GM18520 (cell line): ENCODE measurements around the gene PLEKHA6.

Experiments used
- ATAC-seq: cut with Tn5 transposase; IDR thresholded peaks from one replicate; pipeline ENCODE4 v1.9.1; 2021; ENCODE audit not compliant: unreplicated experiment

The PLEKHA6 gene

DNA sequence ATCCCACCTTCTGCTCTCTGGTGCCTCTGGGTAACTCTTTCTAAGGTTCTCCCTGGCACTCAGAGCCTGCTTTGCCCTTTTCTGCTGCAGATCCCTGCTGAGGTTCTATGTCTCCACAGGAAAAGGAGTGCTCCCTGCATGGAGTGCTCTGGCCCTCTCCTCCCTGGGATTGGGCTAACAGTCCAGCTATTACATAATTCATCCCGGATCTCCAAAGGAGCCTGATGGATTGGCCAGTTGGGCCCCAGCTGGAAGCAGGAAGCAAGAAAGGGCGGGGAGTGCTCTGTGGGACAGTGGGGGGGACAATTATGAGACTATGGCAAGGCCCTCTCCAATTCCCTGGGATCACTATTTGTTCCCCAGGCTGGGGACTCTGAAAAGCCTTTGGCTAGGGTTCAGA is 94.1 kb downstream of the PLEKHA6 start:
- no peak for ATAC-seq

DNA sequence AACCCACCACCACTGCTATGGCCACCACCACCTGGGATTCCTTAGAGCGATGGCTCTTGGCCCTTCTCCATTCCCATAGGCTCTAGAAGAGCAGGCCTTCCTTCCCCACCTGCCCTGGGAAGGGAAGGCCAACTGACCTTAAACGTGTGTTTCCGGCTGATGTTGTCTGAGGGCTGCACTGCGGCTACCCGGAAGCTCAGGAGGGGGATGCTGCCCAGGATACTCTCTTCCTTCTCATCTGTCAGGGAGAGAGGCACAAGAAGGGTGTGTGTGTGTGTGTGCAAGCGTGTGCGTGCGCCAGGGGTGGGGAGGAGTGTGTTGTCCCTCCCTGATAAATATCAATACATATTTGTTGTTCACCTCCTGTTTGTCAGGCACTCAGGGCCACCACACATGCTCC is 94.9 kb downstream of the PLEKHA6 start:
- no peak for ATAC-seq

DNA sequence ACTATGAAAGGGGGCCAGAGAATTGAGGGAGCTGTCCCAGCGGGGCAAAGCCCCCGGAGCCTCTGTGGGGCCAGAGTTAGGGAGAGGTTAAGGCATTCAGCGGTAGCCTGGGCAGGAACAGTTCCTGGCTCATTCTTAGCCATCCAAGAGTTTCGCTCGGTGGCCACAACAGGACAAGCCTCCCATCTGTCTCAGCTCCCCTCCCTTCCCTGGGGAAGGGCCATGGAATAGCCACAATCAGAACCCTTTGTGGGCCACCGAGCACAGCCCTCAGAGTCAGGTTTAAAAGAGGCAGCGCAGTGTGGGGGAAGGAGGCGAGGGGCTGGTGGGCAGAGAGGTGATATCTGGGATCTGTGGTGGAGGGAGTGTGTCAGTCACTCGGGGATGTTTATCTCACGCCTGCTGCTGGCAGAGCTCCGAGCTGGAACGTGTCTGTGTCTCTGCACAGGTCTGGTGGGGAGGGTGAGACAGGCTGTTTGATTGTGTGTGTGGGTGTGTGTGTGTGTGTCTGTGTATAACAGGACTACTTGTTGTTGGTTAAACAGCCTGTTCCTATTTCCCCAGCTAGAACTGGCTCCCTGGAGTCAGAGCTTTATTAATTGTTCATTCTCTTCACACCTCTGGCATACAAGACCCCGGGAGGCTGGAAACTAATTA is 96.3 kb downstream of the PLEKHA6 start:
- no peak for ATAC-seq

DNA sequence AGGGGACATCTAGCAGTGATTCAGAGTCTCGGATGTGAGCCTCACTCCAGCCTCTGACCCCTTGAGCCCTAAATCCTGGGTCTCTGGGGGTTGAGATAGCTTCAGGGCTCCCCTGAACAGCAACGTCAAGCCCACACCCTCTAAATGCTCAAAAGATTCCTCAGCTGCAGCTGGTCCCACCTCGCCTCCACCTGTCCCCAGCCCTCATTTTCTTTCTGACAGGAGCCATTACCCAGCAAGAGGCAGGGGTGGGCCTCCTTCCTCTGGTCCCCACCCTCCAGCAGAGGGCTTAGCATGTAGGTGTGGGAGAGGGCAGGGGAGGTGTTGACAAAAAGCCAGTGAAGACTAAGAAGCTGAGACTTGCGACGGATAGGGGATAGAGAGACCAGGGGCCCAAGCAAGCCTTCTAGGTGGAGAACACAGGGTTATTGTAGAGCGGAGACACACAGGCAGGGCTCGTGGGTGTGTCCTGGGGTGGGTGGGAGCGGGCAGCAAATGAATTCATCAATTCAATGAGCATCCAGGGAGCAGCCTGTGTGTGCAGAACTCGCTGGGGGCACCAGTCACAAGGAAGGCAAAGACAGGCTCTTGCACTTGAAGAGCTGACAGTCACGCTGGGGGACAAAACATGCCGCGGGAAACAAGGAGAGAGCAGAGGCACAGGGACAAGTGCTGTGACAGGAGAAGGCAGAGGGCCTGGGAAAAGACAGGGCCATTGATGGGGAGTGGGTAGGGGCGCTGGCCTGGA is 97.0 kb downstream of the PLEKHA6 start:
- ATAC-seq, result no peak

DNA sequence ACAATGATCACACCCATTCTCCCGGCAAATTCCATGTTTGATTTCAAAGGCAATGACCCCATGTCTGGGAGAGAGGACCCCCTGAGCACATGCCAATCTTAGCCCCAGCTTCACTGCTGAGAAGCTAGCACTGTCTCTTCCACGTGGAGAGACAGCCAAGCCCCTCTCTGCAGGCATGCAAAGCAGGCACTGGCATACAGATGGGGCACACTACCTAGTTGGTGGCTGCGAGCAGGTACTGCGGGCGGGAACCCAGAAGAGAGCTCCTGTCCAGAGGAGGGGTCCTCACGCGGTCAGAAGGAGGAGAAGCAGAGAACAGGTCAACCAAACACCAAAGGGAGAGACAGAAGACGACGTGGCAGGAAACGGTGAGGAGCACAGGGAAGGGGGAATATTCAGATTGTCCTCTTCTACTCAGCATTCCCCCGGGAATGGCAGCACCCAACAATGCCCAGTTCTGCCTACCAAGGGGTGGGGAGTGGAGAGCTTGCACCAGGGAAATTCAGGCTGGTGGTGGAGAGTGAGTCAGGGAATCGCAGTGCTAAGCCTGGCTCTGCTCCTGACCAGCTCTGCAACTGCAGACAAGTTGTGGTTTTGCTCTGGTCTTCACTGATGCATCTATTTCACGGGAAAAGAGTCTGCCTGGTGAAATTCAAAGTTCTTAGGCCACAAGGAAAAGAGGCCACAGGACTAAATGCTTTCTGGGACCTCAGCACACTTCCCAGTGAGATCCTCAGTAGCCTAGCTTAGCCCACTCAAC is 97.8 kb downstream of the PLEKHA6 start:
- ATAC-seq, result no peak

DNA sequence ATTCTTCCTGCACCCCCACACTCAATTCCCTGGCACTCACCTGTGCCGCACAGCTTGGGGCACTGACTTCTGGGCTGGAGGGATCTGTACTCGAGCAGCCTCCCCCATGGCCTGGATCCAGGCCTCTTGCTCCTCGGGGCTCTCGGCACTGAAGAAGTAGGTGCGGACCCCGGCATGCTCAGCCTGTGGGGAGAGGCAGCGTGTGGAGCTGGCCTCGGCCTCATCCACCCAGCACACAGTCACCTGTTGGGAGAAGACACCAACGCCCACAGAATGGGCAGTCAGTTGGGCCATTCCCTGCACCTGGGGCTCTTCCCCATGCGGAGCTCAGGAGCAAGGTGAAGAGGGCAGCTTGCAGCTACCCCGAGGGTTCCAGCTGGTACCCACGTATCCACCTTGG is 98.5 kb downstream of the PLEKHA6 start:
- ATAC-seq, result no peak

DNA sequence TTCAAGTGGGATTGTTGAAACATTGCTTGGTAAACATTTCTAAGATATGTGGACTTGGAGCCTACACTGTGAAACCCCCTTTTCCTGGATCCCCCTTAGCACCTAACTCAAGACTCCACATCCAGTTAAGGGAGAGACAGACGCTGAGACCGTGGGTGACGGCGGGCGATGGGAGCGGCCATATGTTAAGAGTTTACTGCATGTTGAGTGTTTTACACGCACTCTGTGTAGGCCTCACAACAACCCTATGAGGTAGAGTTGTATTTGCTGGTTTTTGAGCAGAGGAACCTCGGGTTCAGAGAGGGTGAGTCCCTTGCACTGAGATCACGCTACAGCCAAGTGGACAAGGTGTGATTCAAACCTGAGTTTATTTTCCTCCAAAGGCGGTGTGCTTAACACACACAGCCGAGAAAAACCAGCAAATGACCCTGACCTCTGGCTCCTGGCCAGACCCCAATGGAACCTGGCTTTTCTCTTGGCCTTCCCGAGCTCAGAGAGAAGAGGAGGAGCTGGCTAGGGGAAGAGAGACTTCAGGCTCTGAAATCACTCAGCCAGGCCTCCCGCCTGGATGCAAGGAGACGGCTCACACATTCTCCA is 99.0 kb downstream of the PLEKHA6 start:
- no peak for ATAC-seq

DNA sequence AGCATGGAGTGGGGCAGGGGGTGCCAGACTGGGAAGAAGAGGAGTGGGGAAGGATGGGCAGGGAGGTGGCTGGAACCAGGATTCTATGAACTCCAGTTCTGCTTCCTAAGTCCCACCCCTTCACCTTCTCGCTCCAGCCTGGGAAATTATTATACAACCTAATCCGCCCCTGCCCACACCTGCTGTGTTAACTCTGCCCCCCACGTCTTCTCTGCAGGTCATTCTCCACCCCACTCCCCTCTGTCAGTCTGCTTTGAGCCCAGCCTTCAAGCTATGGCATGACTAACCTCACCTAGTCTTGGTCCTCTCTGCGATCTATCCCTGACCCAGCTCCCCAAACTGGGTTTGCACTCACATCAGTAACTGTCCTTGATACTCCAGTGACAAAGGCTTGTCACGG is 99.9 kb downstream of the PLEKHA6 start:
- no peak for ATAC-seq

DNA sequence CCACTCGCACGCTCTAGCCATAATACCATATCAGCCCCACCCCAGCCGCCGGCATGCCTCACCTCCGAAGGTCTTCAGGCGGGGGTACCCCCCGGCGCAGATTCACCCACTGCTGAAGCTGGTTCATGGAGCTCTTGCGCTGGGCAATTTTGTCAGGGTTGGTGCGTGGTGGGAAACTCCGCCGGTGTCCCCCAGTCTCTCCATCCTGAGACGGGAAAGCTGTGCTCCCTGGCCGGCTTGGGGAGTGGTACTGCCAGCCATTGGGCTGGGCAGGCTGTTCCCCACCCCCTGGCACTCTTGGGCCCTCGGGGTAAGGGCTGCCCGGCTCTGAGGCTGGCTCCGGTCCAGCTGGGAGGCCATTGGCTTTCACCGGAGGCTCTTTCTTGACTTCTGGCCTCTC is 100.5 kb downstream of the PLEKHA6 start:
- no peak for ATAC-seq

DNA sequence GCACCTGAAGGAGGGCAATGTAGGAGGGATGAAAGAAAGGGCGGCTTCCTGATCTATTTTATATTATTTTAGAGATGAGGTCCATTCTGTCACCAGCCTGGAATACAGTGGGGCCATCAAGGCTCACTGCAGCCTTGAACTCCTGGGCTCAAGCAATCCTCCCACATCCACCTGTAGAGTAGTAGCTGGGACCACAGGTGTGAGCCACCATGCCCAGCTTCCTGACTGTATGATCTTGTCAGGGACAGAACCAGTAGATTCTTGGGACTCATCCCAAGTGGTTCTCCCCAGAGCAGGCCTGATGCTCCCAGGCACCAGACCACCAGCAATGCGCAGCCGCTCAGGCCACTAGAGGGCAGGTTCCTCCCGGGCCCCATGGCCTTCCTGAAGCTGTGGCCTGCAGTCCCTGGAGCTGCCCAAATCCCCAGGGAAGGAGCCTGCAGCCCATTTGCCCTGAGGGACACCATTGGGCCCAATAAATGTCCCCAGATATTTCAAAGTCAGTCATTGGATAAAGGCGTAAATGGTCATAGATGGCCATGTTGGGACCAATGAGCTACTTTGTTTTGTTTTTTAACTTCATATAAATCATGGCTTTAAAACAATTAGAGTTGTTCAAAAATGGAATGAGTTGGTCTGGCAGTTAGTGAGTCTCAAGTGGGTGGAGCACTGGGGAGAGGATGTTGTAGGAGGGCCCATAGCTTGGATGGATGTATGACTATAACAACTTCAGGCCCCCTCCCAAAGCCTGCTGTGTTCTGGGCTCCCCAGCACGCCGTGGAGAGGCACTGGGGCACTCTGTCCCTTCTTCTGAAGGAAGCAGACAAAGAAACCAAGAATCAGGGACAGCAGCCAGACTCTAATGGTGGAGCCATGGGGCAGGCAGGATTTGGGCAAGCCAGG is 101.3 kb downstream of the PLEKHA6 start:
- ATAC-seq, result no peak

DNA sequence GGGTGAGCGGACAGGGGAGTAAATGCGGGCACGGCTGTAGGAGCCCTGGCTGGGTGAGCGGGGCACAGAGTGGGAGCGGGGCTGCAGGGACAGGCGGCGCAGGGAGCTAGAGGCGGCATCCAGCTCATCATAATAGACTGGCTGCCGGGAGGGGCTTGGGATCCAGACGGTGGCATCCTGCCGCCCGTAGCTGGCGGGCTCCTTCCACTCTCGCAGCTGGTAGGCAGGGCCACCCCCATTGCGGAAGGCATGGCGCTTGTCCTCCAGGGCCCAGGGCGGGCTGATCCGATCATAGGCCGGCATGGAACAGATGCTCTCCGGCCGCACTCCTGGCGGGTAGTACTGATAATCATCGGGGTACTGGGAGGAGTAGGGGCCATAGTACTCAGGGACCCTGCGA is 102.3 kb downstream of the PLEKHA6 start:
- ATAC-seq, result no peak

DNA sequence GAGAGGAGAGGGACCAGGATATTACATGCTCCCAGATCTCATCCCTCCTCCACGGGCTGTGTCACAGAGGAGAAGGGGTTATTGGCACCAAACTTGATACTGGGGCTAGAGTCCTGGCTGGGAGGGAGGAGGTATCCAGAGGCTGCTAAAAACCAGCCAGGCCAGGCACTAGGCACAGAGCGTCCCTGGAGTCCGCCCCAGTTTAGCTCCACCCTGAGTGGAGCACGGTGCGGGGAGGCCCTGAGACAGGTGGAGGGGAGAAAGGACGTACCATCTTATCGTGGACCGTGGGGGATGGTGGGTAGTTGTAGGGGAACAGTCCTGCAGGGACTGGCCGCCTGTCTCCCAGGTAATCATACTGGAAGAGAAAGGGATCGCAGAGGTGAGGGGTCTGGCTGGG is 103.2 kb downstream of the PLEKHA6 start:
- ATAC-seq, result no peak

DNA sequence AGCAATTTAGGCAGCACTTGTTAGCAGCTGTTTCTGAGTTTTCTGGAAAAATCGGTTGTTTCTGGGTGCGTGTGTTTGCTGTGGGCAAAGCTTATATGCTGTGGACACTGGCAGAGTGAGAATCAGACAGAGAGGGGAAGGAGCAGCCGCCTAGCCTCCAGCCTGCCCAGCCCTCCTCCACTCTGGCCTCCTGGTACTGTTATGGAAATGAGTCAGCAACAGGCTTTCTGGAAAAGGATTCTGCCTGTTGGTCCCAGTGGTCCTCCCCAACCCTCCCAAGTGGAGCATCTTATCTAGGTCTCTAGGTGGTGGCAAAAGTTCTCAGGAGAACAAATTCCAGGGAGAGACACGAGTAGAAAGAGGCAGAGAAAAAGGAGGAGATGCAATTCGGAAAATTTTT is 103.8 kb downstream of the PLEKHA6 start:
- no peak for ATAC-seq

DNA sequence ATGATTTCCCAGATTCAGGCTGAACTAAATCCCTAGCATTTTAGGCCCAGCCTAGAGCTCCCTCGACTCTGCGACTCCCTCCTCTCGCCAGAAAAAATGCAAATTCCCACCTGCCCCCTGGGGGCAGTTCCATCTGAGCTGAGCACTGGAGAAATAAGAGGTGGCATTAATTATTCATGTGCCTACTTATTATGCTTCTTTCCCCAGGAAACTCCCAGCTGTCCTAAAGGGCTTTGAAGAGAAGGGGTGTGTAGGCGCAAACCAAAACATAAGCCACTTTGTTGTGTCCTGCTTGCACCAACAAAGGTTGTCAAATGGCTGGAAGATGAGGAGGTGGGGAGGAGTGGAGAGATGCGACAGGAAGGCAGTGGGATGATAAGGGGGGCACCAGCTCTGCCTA is 104.5 kb downstream of the PLEKHA6 start:
- ATAC-seq, result no peak

DNA sequence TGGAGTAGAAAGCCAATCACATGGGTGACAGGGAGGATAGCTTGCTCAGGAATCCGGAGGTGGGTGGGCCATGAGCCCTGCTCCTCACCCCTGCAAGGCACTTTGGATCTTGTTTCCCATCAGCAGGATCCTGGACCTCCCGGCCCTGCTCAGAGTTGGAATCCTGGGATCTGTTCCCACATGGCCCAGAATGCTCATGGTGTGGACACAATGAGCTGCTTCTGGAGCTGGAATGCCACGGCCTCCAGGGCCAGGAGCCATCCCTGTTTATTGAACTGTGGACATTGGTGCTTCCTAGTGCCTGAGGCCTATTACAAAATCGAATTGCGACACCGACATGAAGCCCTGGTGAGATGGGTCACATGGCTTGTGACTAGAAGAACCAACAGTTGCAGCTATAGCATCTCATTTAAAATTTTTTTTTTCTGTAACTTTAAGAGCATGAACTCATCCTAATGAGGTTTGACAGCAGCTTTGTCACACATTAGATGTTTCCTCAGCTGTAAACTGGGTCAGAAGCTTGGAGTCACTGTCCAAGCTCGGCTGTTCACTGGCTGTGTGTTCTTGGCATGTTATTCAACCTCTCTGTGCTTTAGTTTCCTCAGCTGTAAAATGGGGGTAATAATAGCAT is 105.6 kb downstream of the PLEKHA6 start:
- no peak for ATAC-seq

DNA sequence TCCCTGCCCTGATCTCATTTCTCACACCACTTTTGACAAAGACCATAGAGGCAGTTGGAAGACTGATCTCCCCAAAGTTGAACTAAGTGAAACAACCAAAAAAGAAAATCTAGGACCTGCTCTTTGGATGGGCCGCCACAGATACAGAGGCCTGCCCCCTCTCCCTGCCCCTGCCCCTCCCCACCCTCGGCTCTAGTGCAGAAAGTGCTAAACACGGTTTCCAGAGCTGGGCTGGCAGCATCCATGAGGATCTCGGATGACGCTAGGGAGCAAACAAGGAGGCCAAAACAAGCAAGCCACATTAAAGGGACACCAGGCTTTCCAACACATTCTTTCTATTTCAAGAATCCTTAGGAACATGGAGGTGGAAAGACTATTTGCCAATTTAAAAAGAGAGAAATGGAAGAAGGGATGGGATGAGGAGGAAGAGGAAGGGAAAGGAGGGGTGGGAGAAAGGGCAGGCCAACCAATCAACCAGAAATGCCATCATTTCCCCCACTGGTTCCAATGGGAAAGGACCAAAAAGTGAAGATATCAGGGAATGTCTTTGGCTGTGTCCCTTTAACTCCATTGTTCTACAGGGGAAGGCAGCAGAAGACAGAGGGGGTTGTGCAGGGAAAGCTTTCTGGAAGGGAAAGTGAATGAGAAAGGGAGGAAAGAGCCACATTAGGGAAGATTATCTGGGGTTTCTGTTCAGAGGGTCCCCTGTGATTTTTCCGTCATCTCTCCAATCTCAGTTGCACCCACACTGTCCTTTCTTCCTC is 107.6 kb downstream of the PLEKHA6 start:
- ATAC-seq, result no peak

DNA sequence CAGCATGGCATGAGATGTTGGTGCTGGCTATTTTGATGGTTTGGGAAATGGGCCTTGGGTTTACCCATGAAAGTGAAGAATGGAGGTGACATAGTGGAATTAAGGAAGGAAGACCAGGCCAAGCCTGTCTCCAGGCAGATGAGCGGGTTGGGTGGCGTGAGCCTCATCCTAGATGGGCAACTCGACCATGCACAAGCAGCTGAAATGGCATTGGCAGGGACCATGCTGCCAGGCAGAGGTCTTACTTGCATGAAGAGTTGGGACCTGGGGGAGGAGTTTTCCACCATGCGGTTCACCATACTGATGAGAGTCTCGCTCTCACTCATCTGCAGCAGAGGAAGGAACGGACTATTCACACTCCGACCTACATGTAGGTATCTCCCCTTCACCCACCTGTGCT is 108.4 kb downstream of the PLEKHA6 start:
- no peak for ATAC-seq

DNA sequence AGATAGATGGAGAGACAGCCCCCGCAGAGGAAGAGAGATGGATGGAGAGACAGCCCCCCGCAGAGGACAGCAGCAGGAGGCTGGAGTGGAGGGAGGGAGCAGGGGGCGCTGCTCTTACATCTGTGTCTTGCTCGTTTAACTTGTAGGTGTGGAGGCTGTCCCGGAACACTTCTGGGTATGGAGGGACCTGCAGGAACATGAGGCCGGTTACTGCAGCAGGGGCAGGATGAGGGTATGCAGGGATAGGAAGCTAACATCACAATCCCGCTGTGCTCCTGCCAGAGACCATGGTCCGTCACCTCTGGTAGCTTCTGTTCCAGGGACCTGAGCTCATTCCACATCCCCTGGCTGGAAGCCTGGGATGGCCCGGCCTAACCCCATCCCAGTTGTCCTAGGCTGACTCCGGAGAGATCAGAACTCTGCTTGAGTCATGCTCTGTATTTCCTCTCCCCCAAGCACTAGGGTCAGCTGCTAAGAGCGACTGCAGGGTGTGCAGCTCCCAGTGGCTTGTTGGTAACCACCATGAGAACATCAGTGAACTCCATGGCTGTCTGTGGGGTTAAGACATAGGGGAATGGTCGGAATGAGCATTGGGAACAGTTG is 109.2 kb downstream of the PLEKHA6 start:
- no peak for ATAC-seq
